GM18517 (cell line): ENCODE measurements around the gene AANAT.
"Not testable (repeated sequence)": the region's sequence is repeated elsewhere in the genome, so short reads cannot be mapped to it uniquely, and the experiment has no call there.

Source experiments
- ATAC-seq: cut with Tn5 transposase; IDR thresholded peaks from one replicate; pipeline ENCODE4 v1.9.1; 2021; ENCODE audit warnings: mild to moderate bottlenecking, moderate library complexity; ENCODE audit not compliant: unreplicated experiment

AANAT gene

DNA sequence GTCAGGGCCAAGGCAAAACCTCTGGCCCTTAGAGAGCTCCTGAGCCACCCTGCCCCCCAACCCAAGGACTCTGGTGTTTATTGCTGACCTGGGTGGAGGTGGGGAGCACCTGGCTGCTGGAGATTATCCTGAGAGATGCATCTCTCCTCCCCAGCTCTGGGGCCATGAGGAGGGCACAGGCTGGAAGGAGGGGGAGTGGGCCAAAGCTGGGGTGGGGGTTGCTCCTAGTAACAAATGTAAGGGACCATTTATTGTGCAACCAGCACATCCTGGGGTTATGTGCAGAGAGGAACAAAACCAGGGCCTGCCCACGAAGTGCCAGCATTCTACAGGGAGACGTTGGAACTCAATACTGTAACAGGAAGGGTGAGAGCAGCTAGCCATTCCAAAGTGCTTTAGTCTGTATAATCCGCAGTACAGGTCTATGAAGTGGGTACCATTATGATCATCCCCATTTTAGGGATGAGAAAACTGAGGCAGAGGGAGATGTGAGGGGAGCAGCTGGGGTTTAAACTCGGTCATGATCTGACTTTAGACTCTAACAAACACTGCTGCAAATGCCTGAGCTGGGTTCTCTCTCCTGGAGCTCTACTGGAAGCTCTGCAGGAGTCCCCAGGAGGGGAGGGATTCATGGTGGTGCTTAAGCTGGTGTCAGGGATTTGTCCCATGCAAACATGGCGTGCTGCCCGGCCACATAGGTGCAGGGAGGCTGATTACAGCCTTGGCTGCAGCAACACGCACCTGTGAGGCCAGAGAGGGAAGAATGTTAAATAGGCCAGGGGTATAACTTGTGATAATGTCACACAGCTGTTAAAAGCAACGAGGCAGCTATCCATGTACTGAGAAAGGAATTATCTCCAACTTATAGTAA lies 35.2 kb downstream of the AANAT start:
- ATAC-seq = no peak

DNA sequence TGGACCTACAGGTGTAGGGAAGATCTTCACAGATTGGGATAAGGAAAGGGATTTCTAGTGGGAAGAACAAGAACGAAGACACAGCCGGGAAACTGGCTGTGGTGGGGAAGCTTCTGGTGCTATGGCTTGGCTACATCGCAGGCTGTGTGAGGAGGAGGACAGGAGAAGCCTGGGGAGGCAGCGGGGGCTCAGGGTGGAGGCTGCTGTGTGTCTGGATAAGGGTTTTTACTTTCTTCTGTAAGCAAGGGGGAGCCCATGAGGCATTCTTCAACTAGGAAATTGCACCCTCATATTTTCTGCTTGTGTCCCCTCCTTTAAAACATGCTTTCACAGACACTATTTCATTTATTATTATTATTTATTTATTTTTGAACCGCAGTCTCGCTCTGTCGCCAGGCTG lies 36.7 kb downstream of the AANAT start:
- no peak for ATAC-seq

DNA sequence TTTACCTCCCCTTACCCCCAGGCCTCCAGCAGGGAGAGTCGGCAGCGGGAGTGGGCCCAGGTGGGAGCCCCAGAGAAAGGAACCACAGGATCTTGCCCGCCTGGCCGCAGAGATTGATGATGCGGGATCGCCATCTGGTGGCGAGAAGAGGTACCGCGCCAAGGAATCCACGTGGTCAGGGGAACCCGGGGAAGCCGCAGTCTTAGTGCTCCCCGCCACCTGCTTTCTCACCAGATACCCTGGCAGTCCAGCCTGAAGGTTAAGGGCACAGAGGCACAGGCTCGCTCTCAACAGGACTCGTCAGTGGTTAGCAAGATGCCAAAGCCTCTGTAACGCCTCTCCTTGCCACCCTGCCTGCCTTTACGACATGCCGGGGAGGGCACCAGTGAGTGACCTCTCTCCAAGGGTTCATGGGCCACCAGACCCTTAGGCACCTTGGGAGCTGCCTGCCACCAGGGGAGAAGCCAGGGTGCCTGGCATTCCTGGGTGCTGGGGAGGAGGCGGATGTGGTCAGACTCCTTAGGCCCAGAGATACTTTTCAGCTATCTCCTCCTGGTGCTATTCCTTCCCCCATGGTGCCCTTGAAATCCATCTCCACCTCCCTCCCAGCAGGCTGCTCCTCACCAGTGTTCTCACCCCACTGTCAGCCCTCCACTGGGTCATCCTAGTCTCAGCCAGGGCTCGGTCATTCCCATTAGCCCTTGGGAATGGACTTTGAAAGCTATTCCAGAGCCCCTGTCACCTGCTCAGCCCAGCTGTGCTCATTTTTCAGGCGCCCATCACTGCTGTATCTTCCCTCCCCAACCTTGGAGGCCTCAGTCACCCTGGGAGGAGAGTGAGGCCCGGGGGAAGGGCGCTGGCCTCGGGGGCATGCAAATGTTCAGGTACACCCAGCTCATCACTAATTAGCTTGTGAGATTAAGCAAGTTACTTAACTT lies 39.3 kb downstream of the AANAT start:
- peak; percentile 58 for ATAC-seq

DNA sequence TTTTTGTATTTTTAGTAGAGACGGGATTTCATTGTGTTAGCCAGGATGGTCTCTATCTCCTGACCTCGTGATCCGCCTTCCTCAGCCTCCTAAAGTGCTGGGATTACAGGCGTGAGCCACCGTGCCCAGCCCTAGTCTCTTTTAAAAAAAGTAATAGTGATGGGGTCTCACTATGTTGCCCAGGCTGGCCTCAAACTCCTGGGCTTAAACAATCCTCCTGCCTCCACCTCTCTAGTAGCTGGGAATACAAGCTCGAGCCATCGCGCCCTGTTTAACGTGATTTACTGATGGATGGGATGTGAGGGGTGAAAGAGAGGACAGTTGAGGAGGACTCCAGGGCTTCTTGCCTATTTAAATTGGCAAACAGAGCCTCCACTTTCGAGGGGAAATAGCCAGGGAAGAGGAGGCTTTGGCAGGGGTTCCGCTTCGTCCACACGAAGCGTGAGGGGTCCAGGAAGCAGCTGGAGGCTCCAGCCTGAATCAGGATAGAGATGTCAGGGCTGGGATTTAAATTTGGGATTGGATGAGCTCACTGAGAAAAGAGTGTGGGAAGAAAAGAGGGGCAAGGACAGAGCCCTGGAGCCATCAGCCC lies 41.2 kb downstream of the AANAT start:
- not testable (repeated sequence) for ATAC-seq

DNA sequence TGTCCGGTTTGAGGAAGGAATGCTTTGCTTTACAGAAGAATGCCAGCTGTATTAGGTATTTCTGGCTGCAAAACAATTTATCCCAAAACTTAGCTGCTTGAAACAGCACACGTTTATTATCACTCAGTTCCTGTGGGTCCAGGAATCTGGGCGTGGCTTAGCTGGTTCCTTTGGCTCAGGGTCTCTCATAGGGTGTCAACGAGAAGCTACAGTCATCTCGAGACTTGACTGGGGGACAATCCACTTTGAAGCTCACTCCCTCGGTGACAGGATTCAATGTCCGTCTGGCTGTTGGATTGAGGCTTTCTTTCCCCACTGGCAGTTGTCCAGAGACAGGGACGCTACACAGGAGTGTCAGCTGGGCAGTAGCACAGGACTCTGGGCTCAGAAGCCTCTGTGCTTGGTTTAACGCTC lies 43.4 kb downstream of the AANAT start:
- no peak for ATAC-seq

DNA sequence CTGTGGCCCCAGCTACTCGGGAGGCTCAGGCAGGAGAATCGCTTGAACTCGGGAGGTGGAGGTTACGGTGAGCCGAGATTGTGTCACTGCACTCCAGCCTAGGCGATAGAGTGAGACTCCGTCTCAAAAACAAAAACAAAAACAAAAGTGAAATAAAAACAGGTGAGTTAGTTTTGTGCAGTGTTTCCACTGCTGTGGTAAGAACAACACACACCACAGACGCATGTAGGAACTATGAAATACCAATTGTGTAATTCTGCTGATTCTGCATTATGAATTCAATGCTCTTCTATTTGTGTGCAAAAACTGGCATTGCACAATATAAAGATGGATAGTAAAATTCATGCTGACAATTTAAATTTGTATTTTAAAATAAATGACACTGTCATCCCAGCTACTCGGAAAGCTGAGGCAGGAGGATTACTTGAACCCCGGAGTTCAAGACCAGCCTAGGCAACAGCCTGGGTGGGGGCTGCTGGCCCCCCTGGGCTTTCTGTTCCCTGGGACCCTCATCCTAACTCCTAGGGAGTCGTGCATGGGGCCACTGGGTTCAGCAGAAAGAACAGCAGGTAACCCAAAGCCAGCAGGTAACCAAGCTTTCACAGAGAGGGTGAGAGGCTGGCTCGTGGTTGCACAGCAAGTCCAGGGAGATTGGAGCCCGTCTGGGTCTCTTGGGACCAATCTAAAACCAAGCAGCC lies 44.4 kb downstream of the AANAT start:
- ATAC-seq = no peak

DNA sequence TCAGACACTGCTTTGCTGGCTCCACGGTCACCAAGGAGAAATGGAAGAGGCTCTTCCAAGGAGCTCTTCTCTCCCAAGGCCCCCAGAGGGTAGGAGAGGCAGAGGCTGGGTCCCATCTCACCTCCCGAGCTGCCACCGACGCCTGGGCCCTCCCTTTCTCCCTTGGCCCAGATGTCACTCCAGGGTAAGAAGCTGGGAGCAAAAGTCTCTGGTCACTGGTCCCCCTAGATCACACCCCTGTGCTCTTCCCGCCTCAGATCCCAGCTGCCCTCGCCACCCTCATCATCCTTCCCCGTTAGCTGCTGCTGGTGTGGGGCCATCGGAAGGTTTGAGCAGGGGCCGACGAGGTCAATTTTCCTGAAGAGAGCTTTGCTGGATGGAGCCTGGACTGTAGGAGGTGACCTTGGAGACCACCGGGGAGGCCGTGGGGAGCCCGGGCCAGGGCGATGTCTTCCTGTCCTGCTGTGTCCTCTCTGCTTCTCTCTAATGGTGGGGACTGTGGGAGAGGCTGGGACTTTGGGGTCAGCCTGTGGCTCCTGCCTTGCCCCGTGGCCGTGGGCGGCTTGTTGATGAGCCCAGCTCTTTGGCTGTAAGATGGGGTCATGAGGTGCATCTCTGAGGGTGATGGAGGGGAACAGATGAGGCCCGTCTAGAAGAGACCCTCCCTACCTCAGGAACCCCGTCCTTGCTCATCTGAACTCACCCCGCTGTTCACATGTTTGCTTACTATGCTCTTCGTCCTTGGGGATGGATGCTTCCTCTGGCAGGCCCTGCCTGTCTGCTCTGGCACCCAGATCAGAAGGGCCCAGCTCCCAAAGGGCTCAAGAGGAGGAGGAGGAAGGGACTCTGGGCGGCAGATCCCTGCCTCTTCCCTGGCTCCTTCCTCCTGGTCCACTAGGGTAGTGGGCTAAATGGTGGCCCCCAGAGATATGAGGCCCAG lies 45.2 kb downstream of the AANAT start:
- ATAC-seq = no peak

DNA sequence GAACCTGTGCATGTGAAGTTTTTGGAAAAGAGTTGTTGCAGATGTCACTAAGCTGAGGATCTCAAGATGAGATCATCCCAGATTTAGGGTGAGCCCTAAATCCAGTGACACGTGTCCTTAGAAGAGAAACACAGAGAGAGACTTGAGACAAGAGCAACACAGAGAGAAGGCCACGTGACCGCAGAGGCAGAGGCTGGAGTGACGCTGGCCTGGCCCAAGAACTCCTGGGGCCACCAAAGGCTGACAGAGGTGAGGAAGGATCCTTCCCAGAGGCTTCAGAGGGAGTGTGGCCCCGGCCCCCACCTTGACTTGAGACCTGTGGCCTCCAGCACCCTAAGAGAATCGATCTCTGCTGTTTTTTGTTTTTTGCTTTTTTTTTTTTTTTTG lies 45.9 kb downstream of the AANAT start:
- ATAC-seq = no peak

DNA sequence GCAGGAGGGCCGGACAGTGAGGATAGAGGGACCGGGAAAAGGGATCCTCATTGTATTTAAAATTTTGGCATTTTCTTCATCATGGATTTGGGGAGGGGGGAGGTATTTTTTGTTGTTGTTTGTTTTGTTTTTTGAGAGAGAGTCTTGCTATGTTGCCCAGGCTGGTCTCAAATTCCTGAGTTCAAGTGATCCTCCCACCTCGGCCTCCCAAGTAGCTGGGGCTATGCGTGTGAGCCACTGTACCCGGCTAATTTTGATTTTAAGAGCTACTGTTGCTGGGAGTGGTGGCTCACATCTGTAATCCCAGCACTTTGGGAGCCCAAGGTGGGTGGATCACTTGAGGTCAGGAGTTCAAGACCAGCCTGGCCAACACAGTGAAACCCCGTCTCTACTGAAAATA lies 47.0 kb downstream of the AANAT start:
- not testable (repeated sequence) for ATAC-seq

DNA sequence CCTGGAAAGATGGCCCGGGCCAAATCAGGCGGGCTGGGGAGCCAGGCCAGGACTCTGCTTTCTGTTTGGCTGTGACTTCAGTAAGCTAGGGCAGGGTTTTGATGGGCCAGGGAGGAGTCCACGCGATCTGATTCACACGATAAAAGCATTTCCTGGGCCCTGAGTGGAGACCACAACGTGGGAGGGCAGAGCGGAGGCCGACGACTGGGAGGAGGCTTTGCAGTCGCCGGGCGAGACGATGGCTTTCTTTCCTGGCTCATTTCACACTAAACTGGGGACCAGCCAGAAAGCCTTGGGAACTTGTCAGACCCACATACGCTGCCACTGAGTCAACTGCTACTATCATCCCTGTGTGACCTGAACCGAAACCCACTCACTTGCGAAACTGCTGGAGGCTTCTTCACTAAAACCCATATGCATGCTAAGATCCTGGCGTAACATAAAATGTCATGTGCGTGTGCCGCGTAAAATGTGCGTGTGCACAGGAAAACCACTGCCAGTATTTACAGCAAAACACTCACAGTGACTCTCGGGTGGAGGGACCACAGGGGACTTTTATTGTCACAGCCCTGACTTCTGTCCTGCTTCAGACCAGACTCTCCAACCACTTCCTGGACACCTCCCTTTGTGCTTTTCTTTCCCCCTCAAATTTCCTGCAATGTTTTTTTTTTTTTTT lies 48.0 kb downstream of the AANAT start:
- no peak for ATAC-seq

DNA sequence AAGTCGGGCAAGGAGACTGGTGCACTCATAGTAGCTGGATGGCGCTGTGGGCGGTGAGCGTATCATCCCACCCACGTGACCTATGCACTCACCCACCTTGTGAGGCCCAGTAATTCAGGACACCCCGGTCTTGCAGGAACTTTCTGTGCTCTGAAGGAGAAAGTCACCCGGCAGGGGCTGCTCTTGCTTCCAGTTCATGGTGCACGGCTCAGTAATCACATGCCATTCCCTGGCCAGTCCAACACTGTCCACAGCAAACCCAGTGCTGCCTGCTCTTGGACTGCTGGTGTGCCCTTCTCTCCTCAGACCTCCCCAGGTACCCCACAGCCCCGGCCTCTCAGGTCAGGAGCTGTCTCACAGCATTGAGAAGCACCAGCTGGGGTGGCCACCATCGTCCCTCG lies 50.2 kb downstream of the AANAT start:
- no peak for ATAC-seq

DNA sequence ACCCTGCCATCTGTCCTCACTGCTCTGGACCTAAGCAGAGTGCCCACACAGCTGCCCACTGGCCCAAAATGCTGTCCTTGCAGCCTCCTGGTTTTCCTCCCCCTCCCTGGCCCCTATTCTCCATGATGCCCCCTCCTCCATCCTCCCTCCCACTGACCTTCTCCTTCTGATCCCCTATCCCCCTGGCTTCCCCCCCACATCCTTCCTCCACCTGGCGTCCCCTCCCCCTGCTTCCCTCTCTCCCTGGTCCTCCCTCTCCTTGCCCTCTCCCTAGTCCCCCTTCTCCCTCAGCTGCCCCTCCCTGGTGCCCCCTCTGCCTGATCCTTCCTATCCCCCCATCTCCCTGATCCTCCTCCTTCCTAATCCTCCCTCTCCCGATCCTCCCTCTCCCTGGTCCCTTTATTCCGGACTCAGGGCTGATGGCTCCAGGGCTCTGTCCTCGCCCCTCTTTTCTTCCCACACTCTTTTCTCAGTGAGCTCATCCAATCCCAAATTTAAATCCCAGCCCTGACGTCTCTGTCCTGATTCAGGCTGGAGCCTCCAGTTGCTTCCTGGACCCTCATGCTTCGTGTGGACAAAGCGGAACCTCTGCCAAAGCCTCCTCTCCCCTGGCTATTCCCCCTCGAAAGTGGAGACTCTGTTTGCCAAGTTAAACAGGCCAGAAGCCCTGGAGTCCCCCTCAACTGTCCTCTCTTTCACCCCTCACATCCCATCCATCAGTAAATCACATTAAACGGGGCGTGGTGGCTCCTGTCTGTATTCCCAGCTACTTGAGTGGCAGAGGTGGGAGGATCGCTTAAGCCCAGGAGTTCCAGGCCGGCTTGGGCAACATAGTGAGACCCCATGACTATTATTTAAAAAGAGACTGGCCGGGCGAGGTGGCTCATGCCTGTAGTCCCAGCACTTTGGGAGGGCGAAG lies 51.9 kb downstream of the AANAT start:
- no peak for ATAC-seq
